Naive B cell (primary cell): ENCODE measurements around the gene GTSF1L. TPM values are rescaled to one million over a fixed set of nuclear protein-coding genes. Genes with fewer than 3 reads are reported as not detected.

Experiments used
- ATAC-seq, 2 donors: fragments of 150-1000 bp; cut with Tn5 transposase; 2 replicates each; pipeline ENCODE4 v1.10.0; 2021; ENCODE audit warnings: low read depth in 2 of 2, mild to moderate bottlenecking in 2 of 2, moderate library complexity in 2 of 2
- DNase-seq: peaks from one replicate; pipeline ENCODE4 v3.0.0; 2022
- H3K27ac Mint-ChIP-seq, 6 donors: one replicate each; pipeline ENCODE4 v1.8.0; 2020 to 2022; ENCODE audit warnings: mild to moderate bottlenecking in 6 of 6, mixed read lengths in 6 of 6, moderate library complexity in 5 of 6, inconsistent platforms in 2 of 6
- H3K27me3 Mint-ChIP-seq, 3 donors: one replicate each; pipeline ENCODE4 v1.8.0; 2021 to 2022; ENCODE audit warnings: mixed read lengths in 3 of 3, mild to moderate bottlenecking in 1 of 3
- H3K36me3 Mint-ChIP-seq, 2 donors: one replicate each; pipeline ENCODE4 v1.8.0; 2020 to 2022; ENCODE audit warnings: mixed read lengths in 2 of 2, inconsistent platforms in 1 of 2, mild to moderate bottlenecking in 1 of 2
- H3K4me1 Mint-ChIP-seq, 3 donors: one replicate each; pipeline ENCODE4 v1.8.0; 2020 to 2022; ENCODE audit warnings: mixed read lengths in 3 of 3, inconsistent platforms in 1 of 3, mild to moderate bottlenecking in 1 of 3, moderate library complexity in 1 of 3
- H3K4me3 Mint-ChIP-seq, 8 donors: one replicate each; pipeline ENCODE4 v1.8.0; 2020 to 2022; ENCODE audit warnings: mild to moderate bottlenecking in 8 of 8, mixed read lengths in 8 of 8, moderate library complexity in 8 of 8, inconsistent platforms in 2 of 8
- H3K9me3 Mint-ChIP-seq, 7 donors: one replicate each; pipeline ENCODE4 v1.8.0; 2020 to 2022; ENCODE audit warnings: mixed read lengths in 7 of 7, mild to moderate bottlenecking in 5 of 7, inconsistent platforms in 2 of 7, moderate library complexity in 1 of 7
- polyA plus RNA-seq, 6 donors: library from polyadenylated mRNA; unstranded; fragments of 300-500 nt; fragmentation: Illumina TruSeq; gene quantifications; one replicate each; pipeline ENCODE4 v1.2.3, GENCODE V29; 2021; ENCODE audit warnings: low read depth in 6 of 6

Gene GTSF1L
- polyA plus RNA-seq, 6 donors from 2014 or later: 0.81 to 0.96 TPM; not detected in 4

GRCh38 chr20:43755390-43755789 is 28.6 kb upstream of the GTSF1L start:
- Mint-ChIP-seq H3K4me3 (no peak overlapping the region), H3K36me3 (no peaks in the 10 kb centered on the region), H3K4me1 (peaks cover 26 to 28% (median 27%) of the 10 kb centered on the region in 3 donors), H3K27me3 (peaks cover 0 to 11% (median 7%) of the 10 kb centered on the region in 3 donors), H3K27ac (no peak overlapping the region), H3K9me3 (peaks cover 0 to 1% (median 0%) of the 10 kb centered on the region in 7 donors)
- no peak for DNase-seq
- no peak for ATAC-seq

GRCh38 chr20:43752561-43753301 is 25.9 kb upstream of the GTSF1L start:
- Mint-ChIP-seq H3K27ac (peak overlapping the region in 2 of 6 donors; percentile 82 to 84), H3K9me3 (peaks cover 0 to 1% (median 0%) of the 10 kb centered on the region in 7 donors), H3K27me3 (peaks cover 0 to 16% (median 5%) of the 10 kb centered on the region in 3 donors), H3K4me1 (peaks cover 30 to 39% (median 38%) of the 10 kb centered on the region in 3 donors), H3K36me3 (no peaks in the 10 kb centered on the region), H3K4me3 (peak overlapping the region in 1 of 8 donors; percentile 27)
- DNase-seq: no peak
- peak in 1 of 2 donors; percentile 35 for ATAC-seq

- no peak for ATAC-seq
- Mint-ChIP-seq H3K36me3 (no peaks in the 10 kb centered on the region), H3K4me3 (peak overlapping the region in 1 of 8 donors; percentile 6), H3K4me1 (peaks cover 30 to 39% (median 38%) of the 10 kb centered on the region in 3 donors), H3K27me3 (peaks cover 0 to 16% (median 5%) of the 10 kb centered on the region in 3 donors), H3K27ac (peak overlapping the region in 1 of 6 donors; percentile 46), H3K9me3 (peaks cover 0 to 1% (median 0%) of the 10 kb centered on the region in 7 donors)
- DNase-seq: no peak
Observed at GRCh38 chr20:43752051-43752360, 25.2 kb upstream of the GTSF1L start.

GRCh38 chr20:43751167-43752050 is 24.6 kb upstream of the GTSF1L start:
- ATAC-seq: peak in 1 of 2 donors; percentile 21
- peak overlapping the region in 1 of 8 donors; percentile 6 for H3K4me3 Mint-ChIP-seq
- H3K27ac Mint-ChIP-seq: peak overlapping the region in 3 of 6 donors; percentile 2 to 46 (median 7)
- H3K27me3 Mint-ChIP-seq: peaks cover 0 to 16% (median 6%) of the 10 kb centered on the region in 3 donors
- H3K4me1 Mint-ChIP-seq: peaks cover 30 to 39% (median 38%) of the 10 kb centered on the region in 3 donors
- peaks cover 0 to 1% (median 0%) of the 10 kb centered on the region in 7 donors for H3K9me3 Mint-ChIP-seq
- DNase-seq: no peak
- H3K36me3 Mint-ChIP-seq: no peaks in the 10 kb centered on the region

- Mint-ChIP-seq H3K9me3 (peaks cover 0 to 1% (median 0%) of the 10 kb centered on the region in 7 donors), H3K4me3 (no peak overlapping the region), H3K36me3 (no peaks in the 10 kb centered on the region), H3K4me1 (peaks cover 26 to 41% (median 38%) of the 10 kb centered on the region in 3 donors), H3K27me3 (peaks cover 0 to 16% (median 10%) of the 10 kb centered on the region in 3 donors), H3K27ac (peak overlapping the region in 1 of 6 donors; percentile 31)
- no peak for ATAC-seq
- DNase-seq: no peak
Observed at GRCh38 chr20:43750774-43751166, 24.0 kb upstream of the GTSF1L start.

- Mint-ChIP-seq H3K27me3 (peaks cover 0 to 16% (median 7%) of the 10 kb centered on the region in 3 donors), H3K9me3 (peaks cover 0 to 1% (median 0%) of the 10 kb centered on the region in 7 donors), H3K36me3 (no peaks in the 10 kb centered on the region), H3K27ac (peak overlapping the region in 2 of 6 donors; percentile 57 to 91), H3K4me1 (peaks cover 32 to 42% (median 42%) of the 10 kb centered on the region in 3 donors), H3K4me3 (no peak overlapping the region)
- ATAC-seq: peak; percentile 67
- peak; percentile 56 for DNase-seq
Observed at GRCh38 chr20:43749734-43750294, 23.0 kb upstream of the GTSF1L start.

GRCh38 chr20:43748274-43748673 is 21.5 kb upstream of the GTSF1L start:
- Mint-ChIP-seq H3K4me3 (no peak overlapping the region), H3K36me3 (no peaks in the 10 kb centered on the region), H3K27ac (no peak overlapping the region), H3K4me1 (peaks cover 32 to 42% (median 42%) of the 10 kb centered on the region in 3 donors), H3K27me3 (peaks cover 5 to 22% (median 8%) of the 10 kb centered on the region in 3 donors), H3K9me3 (no peaks in the 10 kb centered on the region)
- no peak for ATAC-seq
- DNase-seq: no peak

- H3K4me1 Mint-ChIP-seq: peaks cover 21 to 26% (median 26%) of the 10 kb centered on the region in 3 donors
- peak overlapping the region in 2 of 6 donors; percentile 30 to 53 for H3K27ac Mint-ChIP-seq
- DNase-seq (no peak), ATAC-seq (no peak)
- peaks cover 5 to 30% (median 14%) of the 10 kb centered on the region in 3 donors for H3K27me3 Mint-ChIP-seq
- peaks cover 0 to 2% (median 0%) of the 10 kb centered on the region in 7 donors for H3K9me3 Mint-ChIP-seq
- peak overlapping the region in 2 of 8 donors; percentile 6 to 58 for H3K4me3 Mint-ChIP-seq
- H3K36me3 Mint-ChIP-seq: no peaks in the 10 kb centered on the region
Observed at GRCh38 chr20:43746344-43747137, 19.7 kb upstream of the GTSF1L start.

- Mint-ChIP-seq H3K36me3 (no peaks in the 10 kb centered on the region), H3K4me1 (peaks cover 10 to 14% (median 12%) of the 10 kb centered on the region in 3 donors), H3K4me3 (peak overlapping the region in 1 of 8 donors; percentile 35), H3K27ac (peak overlapping the region in 2 of 6 donors; percentile 54 to 72), H3K27me3 (peaks cover 5 to 22% (median 14%) of the 10 kb centered on the region in 3 donors), H3K9me3 (peaks cover 0 to 2% (median 0%) of the 10 kb centered on the region in 7 donors)
- no peak for DNase-seq
- peak in 1 of 2 donors; percentile 37 for ATAC-seq
Observed at GRCh38 chr20:43744966-43745730, 18.3 kb upstream of the GTSF1L start.

GRCh38 chr20:43744151-43744611 is 17.4 kb upstream of the GTSF1L start:
- peaks cover 0 to 2% (median 0%) of the 10 kb centered on the region in 7 donors for H3K9me3 Mint-ChIP-seq
- peaks cover 5 to 14% (median 14%) of the 10 kb centered on the region in 3 donors for H3K27me3 Mint-ChIP-seq
- no peaks in the 10 kb centered on the region for H3K36me3 Mint-ChIP-seq
- peaks cover 4 to 6% (median 5%) of the 10 kb centered on the region in 3 donors for H3K4me1 Mint-ChIP-seq
- no peak overlapping the region for H3K4me3 Mint-ChIP-seq
- ATAC-seq: no peak
- no peak overlapping the region for H3K27ac Mint-ChIP-seq
- no peak for DNase-seq

GRCh38 chr20:43740642-43741041 is 13.8 kb upstream of the GTSF1L start:
- H3K27me3 Mint-ChIP-seq: peaks cover 0 to 14% (median 14%) of the 10 kb centered on the region in 3 donors
- no peaks in the 10 kb centered on the region for H3K36me3 Mint-ChIP-seq
- no peak overlapping the region for H3K4me3 Mint-ChIP-seq
- no peak overlapping the region for H3K27ac Mint-ChIP-seq
- peaks cover 3 to 6% (median 4%) of the 10 kb centered on the region in 3 donors for H3K4me1 Mint-ChIP-seq
- ATAC-seq (no peak), DNase-seq (no peak)
- peaks cover 0 to 2% (median 0%) of the 10 kb centered on the region in 7 donors for H3K9me3 Mint-ChIP-seq
